PC-9 (cell line): ENCODE measurements around the gene MUCL3.

Experiments
- CTCF ChIP-seq: fragments of 200-600 bp; sonication (generic); conservative IDR thresholded peaks from 2 replicates; pipeline ENCODE4 v1.6.1; 2017; ENCODE audit warnings: mixed run types, antibody characterized with exemption, mild to moderate bottlenecking, moderate library complexity
- EZH2 ChIP-seq: fragments of 200-600 bp; sonication (generic); IDR thresholded peaks from 2 replicates; pipeline ENCODE4 v1.8.0; 2017; ENCODE audit warnings: antibody characterized with exemption, low read depth

- TF ChIP-seq CTCF (no peak), EZH2 (no peak)
Observed at GRCh38 chr6:30937265-30937664, 3.5 kb upstream of the MUCL3 start.
